Activated naive CD8-positive, alpha-beta T cell (primary cell): Measurements from ENCODE around the gene TNFSF8.

Source experiments
- H3K27ac Mint-ChIP-seq: one replicate; pipeline ENCODE4 v1.8.0; 2021; ENCODE audit warnings: mixed read lengths
- H3K27me3 Mint-ChIP-seq: one replicate; pipeline ENCODE4 v1.8.0; 2021; ENCODE audit warnings: mixed read lengths
- H3K36me3 Mint-ChIP-seq: one replicate; pipeline ENCODE4 v1.8.0; 2021; ENCODE audit warnings: mixed read lengths
- H3K4me1 Mint-ChIP-seq: one replicate; pipeline ENCODE4 v1.8.0; 2021; ENCODE audit warnings: low read depth, mixed read lengths
- H3K4me3 Mint-ChIP-seq: one replicate; pipeline ENCODE4 v1.8.0; 2021; ENCODE audit warnings: mild to moderate bottlenecking, mixed read lengths
- H3K9me3 Mint-ChIP-seq: one replicate; pipeline ENCODE4 v1.8.0; 2021; ENCODE audit warnings: low read depth, mixed read lengths

The TNFSF8 gene

GRCh38 chr9:114924327-114924726 lies 6.1 kb downstream of the TNFSF8 start:
- Mint-ChIP-seq H3K27me3 (no peaks in the 10 kb centered on the region), H3K27ac (peak overlapping the region; percentile 55), H3K4me3 (peak overlapping the region; percentile 39), H3K4me1 (peaks cover 91% of the 10 kb centered on the region), H3K36me3 (peaks cover 40% of the 10 kb centered on the region), H3K9me3 (no peaks in the 10 kb centered on the region)

- Mint-ChIP-seq H3K4me3 (no peak overlapping the region), H3K4me1 (peaks cover 91% of the 10 kb centered on the region), H3K27me3 (no peaks in the 10 kb centered on the region), H3K27ac (no peak overlapping the region), H3K9me3 (no peaks in the 10 kb centered on the region), H3K36me3 (peaks cover 40% of the 10 kb centered on the region)
Observed at GRCh38 chr9:114923918-114924317, 6.5 kb downstream of the TNFSF8 start.

GRCh38 chr9:114921171-114921570 lies 9.2 kb downstream of the TNFSF8 start:
- no peaks in the 10 kb centered on the region for H3K27me3 Mint-ChIP-seq
- H3K9me3 Mint-ChIP-seq, result no peaks in the 10 kb centered on the region
- H3K36me3 Mint-ChIP-seq, result peaks cover 49% of the 10 kb centered on the region
- peak overlapping the region; percentile 38 for H3K4me3 Mint-ChIP-seq
- peak overlapping the region; percentile 81 for H3K27ac Mint-ChIP-seq
- peaks cover 87% of the 10 kb centered on the region for H3K4me1 Mint-ChIP-seq

- Mint-ChIP-seq H3K4me3 (peak overlapping the region; percentile 56), H3K9me3 (no peaks in the 10 kb centered on the region), H3K27ac (peak overlapping the region; percentile 81), H3K27me3 (no peaks in the 10 kb centered on the region), H3K4me1 (peaks cover 85% of the 10 kb centered on the region), H3K36me3 (peaks cover 46% of the 10 kb centered on the region)
Observed at GRCh38 chr9:114919611-114920010, 10.8 kb downstream of the TNFSF8 start.

GRCh38 chr9:114916481-114916880 lies 13.9 kb downstream of the TNFSF8 start:
- Mint-ChIP-seq H3K27me3 (no peaks in the 10 kb centered on the region), H3K4me1 (peaks cover 75% of the 10 kb centered on the region), H3K4me3 (no peak overlapping the region), H3K9me3 (no peaks in the 10 kb centered on the region), H3K36me3 (peaks cover 40% of the 10 kb centered on the region), H3K27ac (peak overlapping the region; percentile 34)

GRCh38 chr9:114914139-114914538 lies 16.3 kb downstream of the TNFSF8 start:
- peaks cover 40% of the 10 kb centered on the region for H3K36me3 Mint-ChIP-seq
- H3K4me3 Mint-ChIP-seq, result no peak overlapping the region
- peaks cover 75% of the 10 kb centered on the region for H3K4me1 Mint-ChIP-seq
- no peaks in the 10 kb centered on the region for H3K27me3 Mint-ChIP-seq
- H3K27ac Mint-ChIP-seq, result peak overlapping the region; percentile 78
- no peaks in the 10 kb centered on the region for H3K9me3 Mint-ChIP-seq

- peaks cover 43% of the 10 kb centered on the region for H3K36me3 Mint-ChIP-seq
- no peaks in the 10 kb centered on the region for H3K9me3 Mint-ChIP-seq
- no peaks in the 10 kb centered on the region for H3K27me3 Mint-ChIP-seq
- H3K4me3 Mint-ChIP-seq, result no peak overlapping the region
- H3K27ac Mint-ChIP-seq, result peak overlapping the region; percentile 78
- H3K4me1 Mint-ChIP-seq, result peaks cover 77% of the 10 kb centered on the region
Observed at GRCh38 chr9:114913656-114914055, 16.7 kb downstream of the TNFSF8 start.

- Mint-ChIP-seq H3K4me3 (no peak overlapping the region), H3K27me3 (no peaks in the 10 kb centered on the region), H3K27ac (peak overlapping the region; percentile 78), H3K9me3 (no peaks in the 10 kb centered on the region), H3K4me1 (peaks cover 80% of the 10 kb centered on the region), H3K36me3 (peaks cover 43% of the 10 kb centered on the region)
Observed at GRCh38 chr9:114913217-114913616, 17.2 kb downstream of the TNFSF8 start.

- H3K9me3 Mint-ChIP-seq, result no peaks in the 10 kb centered on the region
- H3K4me3 Mint-ChIP-seq, result no peak overlapping the region
- peaks cover 35% of the 10 kb centered on the region for H3K36me3 Mint-ChIP-seq
- no peaks in the 10 kb centered on the region for H3K27me3 Mint-ChIP-seq
- H3K27ac Mint-ChIP-seq, result peak overlapping the region; percentile 99
- H3K4me1 Mint-ChIP-seq, result peaks cover 79% of the 10 kb centered on the region
Observed at GRCh38 chr9:114911167-114911821, 19.1 kb downstream of the TNFSF8 start.

GRCh38 chr9:114910541-114910940 lies 19.9 kb downstream of the TNFSF8 start:
- no peaks in the 10 kb centered on the region for H3K9me3 Mint-ChIP-seq
- peaks cover 30% of the 10 kb centered on the region for H3K36me3 Mint-ChIP-seq
- H3K4me1 Mint-ChIP-seq, result peaks cover 78% of the 10 kb centered on the region
- no peaks in the 10 kb centered on the region for H3K27me3 Mint-ChIP-seq
- H3K4me3 Mint-ChIP-seq, result no peak overlapping the region
- H3K27ac Mint-ChIP-seq, result peak overlapping the region; percentile 99

GRCh38 chr9:114909661-114910060 lies 20.7 kb downstream of the TNFSF8 start:
- H3K36me3 Mint-ChIP-seq, result peaks cover 27% of the 10 kb centered on the region
- H3K9me3 Mint-ChIP-seq, result no peaks in the 10 kb centered on the region
- no peaks in the 10 kb centered on the region for H3K27me3 Mint-ChIP-seq
- peaks cover 70% of the 10 kb centered on the region for H3K4me1 Mint-ChIP-seq
- H3K4me3 Mint-ChIP-seq, result peak overlapping the region; percentile 77
- peak overlapping the region; percentile 99 for H3K27ac Mint-ChIP-seq

- Mint-ChIP-seq H3K27ac (peak overlapping the region; percentile 99), H3K27me3 (no peaks in the 10 kb centered on the region), H3K36me3 (peaks cover 33% of the 10 kb centered on the region), H3K4me1 (peaks cover 63% of the 10 kb centered on the region), H3K9me3 (no peaks in the 10 kb centered on the region), H3K4me3 (peak overlapping the region; percentile 77)
Observed at GRCh38 chr9:114908805-114909448, 21.5 kb downstream of the TNFSF8 start.

- Mint-ChIP-seq H3K4me3 (peak overlapping the region; percentile 77), H3K9me3 (no peaks in the 10 kb centered on the region), H3K27ac (peak overlapping the region; percentile 99), H3K4me1 (peaks cover 58% of the 10 kb centered on the region), H3K27me3 (no peaks in the 10 kb centered on the region), H3K36me3 (peaks cover 32% of the 10 kb centered on the region)
Observed at GRCh38 chr9:114908104-114908622, 22.2 kb downstream of the TNFSF8 start.

GRCh38 chr9:114906922-114907571 lies 23.3 kb downstream of the TNFSF8 start:
- Mint-ChIP-seq H3K36me3 (peaks cover 26% of the 10 kb centered on the region), H3K27me3 (no peaks in the 10 kb centered on the region), H3K4me3 (peak overlapping the region; percentile 17), H3K4me1 (peaks cover 54% of the 10 kb centered on the region), H3K9me3 (no peaks in the 10 kb centered on the region), H3K27ac (peak overlapping the region; percentile 99)
